HG03460 (cell line): ENCODE measurements around the gene SLC30A10.
"Not testable (repeated sequence)": the region's sequence is repeated elsewhere in the genome, so short reads cannot be mapped to it uniquely, and the experiment has no call there.

Experiments used
- ATAC-seq: cut with Tn5 transposase; IDR thresholded peaks from one replicate; pipeline ENCODE4 v1.9.1; 2021; ENCODE audit not compliant: unreplicated experiment

Gene SLC30A10

DNA sequence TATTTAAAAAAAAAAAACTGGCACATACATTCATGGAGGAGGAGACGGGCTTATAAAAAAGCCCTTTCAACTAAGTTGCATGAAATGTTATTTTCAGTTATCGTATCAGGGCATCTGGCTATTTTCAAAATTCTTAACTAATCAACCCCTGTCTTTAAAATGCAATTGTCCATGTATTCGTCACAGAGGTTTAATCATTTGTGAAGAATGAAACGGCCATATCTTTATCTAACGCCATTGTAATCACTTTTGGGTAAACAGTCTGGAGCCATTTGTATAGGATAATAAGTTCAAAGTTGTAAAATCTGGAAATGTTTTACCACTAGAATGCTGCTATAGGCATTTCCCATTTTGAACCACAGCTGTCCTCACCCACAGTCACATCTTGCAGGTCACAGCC, 30.4 kb downstream of the SLC30A10 start:
- ATAC-seq: no peak

DNA sequence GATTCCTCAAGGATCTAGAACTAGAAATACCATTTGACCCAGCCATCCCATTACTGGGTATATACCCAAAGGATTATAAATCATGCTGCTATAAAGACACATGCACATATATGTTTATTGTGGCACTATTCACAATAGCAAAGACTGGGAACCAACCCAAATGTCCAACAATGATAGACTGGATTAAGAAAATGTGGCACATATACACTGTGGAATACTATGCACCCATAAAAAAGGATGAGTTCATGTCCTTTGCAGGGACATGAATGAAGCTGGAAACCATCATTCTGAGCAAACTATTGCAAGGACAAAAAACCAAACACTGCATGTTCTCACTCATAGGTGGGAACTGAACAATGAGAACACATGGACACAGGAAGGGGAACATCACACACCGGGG, 36.1 kb downstream of the SLC30A10 start:
- not testable (repeated sequence) for ATAC-seq

DNA sequence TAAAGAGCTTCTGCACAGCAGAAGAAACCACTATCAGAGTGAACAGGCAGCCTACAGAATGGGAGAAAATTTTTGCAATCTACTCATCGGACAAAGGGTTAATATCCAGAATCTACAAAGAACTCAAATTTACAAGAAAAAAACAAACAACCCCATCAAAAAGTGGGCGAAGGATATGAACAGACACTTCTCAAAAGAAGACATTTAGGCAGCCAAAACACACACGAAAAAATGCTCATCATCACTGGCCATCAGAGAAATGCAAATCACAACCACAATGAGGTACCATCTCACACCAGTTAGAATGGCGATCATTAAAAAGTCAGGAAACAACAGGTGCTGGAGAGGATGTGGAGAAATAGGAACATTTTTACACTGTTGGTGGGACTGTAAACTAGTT, 36.5 kb downstream of the SLC30A10 start:
- not testable (repeated sequence) for ATAC-seq

DNA sequence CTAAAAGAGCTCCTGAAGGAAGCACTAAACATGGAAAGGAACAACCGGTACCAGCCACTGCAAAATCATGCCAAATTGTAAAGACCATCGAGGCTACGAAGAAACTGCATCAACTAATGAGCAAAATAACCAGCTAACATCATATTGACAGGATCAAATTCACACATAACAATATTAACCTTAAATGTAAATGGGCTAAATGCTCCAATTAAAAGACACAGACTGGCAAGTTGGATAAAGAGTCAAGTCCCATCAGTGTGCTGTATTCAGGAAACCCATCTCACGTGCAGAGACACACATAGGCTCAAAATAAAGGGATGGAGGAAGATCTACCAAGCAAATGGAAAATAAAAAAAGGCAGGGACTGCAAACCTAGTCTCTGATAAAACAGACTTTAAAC, 39.7 kb downstream of the SLC30A10 start:
- not testable (repeated sequence) for ATAC-seq

DNA sequence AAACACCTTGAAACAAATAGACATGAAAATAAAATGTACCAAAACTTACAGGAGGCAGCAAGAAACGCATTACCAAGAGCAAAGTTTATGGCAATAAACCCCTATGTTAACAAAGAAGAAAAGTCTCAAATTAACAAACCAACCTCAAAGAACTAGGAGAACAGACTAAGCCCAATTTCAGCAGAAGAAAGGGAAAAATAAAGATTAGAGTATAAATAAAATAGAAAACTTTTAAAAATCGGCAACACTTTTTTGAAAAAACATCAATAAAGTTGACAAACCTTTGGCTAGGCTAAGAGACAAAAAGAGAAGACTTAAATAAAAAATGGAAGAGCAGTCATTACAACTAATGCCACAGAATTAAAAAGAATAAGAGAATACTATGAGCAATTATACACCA, 42.7 kb downstream of the SLC30A10 start:
- no peak for ATAC-seq

DNA sequence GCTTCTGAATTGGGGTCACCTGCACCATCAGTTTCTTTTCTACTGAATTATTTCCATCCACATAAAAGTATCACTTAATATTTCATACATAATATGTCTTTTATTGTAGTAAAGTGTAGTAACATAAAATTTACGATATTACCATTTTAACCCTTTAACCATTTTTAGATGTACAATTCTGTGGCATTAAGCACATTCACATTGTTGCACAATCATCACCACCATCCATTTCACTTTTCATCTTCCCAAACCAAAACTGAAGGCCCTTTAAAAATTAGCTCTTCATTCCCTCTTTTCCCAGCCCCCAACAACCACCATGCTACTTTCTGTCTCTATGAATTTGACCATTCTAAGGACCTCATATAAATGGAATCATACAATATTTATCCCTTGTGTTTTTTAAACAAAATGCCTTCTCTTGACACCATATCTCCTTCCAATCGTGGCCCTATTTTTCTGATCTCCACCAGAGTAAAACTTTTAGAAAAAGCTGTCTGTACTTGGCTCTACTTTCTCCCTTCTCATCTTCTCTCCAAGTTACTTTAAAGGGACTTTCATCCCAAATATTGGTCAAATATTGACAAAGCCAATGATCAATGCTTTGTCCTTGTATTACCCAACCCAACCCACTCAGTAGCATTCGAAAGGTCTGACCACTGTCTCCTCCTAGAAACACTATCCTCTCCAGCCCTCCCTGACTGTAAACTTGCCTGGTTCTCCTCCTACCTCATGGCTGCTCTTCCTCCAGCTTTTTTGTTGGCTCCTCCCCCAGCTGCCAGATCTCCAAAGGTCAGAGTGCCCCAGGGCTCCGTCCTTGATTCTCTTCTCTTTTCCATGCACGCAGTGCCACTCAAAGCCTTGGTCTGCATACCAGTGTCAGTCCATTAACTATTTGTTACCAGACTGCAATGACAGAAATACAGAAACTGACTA, 44.7 kb downstream of the SLC30A10 start:
- ATAC-seq: no peak

DNA sequence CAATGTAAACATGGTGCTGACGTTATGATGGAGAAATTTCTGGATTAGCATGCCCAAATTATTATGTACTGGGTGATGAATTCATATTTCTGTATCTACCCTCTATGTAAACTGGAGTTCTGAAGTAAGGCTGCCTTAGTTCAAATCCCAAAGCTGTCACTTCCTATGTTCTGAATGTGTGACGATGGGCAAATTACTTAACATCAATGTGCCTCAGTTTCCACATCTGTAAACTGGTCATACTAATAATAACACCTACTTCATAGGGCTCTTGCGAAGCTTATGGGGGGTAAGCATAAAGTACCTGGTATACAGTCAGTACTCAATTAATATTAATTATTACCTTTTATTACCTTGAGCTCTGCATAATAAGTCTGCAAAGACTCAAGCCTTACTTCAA, 45.6 kb downstream of the SLC30A10 start:
- no peak for ATAC-seq

DNA sequence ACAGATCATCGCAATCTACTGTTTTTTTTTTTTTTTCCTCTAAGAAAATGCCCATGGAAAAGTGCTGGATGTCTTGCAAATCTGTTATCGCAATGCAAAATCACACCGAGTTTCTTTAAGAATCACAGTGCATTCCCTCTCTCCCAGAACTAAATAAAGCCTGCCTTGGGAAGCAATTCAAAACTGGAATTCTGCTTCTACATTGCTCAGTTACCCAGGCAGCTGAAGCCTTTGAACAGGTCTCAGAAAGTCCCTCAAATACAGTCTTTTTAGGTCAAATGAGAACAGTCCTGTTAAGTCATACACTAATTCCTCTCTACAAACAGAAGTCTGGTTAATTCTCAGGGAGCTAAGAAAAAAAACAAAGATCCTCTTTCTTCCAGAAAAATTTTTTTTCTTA, 46.3 kb downstream of the SLC30A10 start:
- ATAC-seq: no peak

DNA sequence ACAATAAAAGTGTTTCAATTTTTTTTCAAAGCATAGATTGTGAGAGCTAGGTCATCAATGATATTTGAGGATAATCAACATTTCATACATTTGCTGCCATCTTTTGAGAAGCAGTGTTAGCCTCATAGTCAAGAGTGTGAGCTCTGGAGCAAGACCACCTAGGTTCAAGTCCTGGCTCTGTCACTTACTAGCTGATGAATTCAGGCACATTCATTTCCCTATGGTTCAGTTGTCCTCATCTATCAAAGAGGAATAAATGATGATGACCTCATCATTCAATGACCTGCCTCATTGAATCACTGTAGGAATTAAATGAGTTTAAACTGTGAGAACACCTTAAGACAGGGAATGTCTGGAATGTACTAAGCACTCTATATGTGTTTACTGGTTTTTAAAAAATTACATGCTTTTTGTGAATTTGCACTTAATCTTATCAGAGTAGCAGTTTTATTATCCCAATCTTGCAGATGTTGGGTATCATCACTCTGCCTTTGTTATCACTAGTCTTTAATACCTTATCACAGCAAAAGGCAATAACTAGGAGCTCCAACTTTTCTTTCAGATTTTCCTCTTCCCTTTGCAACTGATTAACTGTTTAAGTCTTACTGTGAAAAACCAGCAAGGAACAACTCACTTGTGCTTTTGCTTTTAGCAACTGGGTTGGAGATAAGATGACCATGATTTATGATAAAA, 47.4 kb downstream of the SLC30A10 start:
- no peak for ATAC-seq

DNA sequence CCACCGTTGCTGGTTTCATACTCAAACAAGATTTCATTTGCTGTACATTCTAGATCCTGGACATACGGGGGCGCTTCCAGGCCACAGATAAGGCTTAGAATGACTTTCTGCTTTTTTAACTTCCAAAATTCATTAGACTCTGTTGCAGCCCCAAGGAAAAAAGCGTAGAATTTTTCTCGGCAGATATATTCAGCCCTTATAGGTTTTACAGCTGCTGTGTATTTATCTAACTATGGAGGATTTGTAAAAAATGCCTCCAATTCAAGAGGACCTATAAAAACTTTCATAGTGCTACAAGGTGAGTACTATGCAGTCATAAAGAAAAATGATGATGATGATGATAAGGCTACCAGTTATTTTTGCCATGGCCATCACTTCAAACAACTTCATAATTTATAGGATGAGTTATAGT, 51.6 kb downstream of the SLC30A10 start:
- ATAC-seq: no peak

DNA sequence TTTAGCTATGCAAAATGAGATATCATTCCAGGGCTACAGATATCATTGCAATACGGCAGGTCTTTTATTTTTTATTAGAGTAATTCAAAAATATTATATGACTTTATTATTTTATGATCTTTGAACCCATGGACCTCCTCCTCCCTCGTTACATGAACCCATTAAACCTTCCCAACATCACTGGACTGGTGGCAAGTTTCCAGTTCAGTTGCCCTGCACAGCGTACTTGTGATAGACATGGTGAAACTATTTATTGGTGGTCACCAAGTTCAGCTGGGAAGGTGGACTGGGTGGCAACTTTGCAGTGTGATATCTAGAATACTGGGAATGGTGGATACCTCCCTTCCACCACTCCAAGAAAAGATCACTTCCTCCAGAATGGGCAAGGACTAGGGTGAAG, 52.5 kb downstream of the SLC30A10 start:
- ATAC-seq: no peak

DNA sequence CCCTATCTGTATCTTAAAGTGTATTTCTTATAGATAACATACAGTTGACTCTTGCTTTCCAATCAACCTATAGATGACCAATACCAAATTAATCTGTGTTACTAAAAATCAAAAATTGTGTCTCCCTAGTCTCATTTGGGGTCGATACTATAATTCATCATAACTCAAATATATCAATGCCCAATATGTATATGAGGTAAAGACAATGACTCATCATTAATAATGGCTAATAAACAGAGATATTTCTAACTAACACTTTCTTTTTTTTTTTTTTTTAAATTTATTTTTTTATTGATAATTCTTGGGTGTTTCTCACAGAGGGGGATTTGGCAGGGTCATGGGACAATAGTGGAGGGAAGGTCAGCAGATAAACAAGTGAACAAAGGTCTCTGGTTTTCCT, 55.8 kb downstream of the SLC30A10 start:
- ATAC-seq: not testable (repeated sequence)

DNA sequence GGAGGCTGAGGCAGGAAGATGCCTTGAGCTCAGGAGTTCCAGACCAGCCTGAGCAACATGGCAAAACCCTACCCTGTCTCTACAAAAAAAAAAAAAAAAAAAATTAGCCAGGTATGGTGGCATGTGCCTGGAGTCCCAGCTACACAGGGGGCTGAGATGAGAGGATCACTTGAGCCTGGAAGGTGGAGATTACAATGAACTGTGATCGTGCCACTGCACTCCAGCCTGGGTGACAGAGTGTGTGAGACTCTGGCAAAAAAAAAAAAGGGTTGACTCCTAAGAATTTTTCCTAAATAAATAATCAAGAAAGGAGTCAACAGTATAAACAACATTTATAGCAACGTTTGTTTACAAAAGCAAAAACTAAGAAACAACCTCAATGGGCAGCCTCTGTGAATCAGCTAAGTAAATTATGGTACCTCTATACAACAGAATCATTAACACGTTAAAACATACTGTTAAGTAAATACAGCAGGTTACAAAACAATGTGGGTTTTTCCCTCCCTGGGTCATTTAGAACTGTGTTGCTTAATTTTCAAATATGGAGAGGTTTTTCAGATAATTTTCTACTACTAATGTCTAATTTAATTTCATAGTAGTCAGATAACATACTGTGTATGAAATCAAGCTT, 56.8 kb downstream of the SLC30A10 start:
- no peak for ATAC-seq

DNA sequence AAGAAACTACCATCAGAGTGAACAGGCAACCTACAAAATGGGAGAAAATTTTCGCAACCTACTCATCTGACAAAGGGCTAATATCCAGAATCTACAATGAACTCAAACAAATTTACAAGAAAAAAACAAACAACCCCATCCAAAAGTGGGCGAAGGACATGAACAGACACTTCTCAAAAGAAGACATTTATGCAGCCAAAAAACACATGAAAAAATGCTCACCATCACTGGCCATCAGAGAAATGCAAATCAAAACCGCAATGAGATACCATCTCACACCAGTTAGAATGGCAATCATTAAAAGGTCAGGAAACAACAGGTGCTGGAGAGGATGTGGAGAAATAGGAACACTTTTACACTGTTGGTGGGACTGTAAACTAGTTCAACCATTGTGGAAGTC, 59.7 kb downstream of the SLC30A10 start:
- not testable (repeated sequence) for ATAC-seq
